ENCODE results near the gene CD8A.

- TF ChIP-seq POLR2A (IDR thresholded peaks at IDR 0.05) (no peak), CTCF (IDR thresholded peaks at IDR 0.05) (no peak)
Measured at GRCh38 chr2:86821306-86821705, 30.6 kb upstream of the CD8A start.
